A204.1 (cell line): ENCODE results near the gene AKAP14.
"Not testable (repeated sequence)": the region's sequence is repeated elsewhere in the genome, so short reads cannot be mapped to it uniquely, and the experiment has no call there.

Source experiments
- FAIRE-seq: peaks from 2 replicates; lab custom pipeline; 2012; peaks lifted over from hg19 to GRCh38; lab: Jason Lieb, UNC

AKAP14 gene

GRCh38 chrX:119922391-119922790 lies 26.7 kb downstream of the AKAP14 start:
- not testable (repeated sequence) for FAIRE-seq

- FAIRE-seq, result no peak
These were observed 39.7 kb downstream of the AKAP14 start for GRCh38 chrX:119935215-119935874.

GRCh38 chrX:119941336-119941735 lies 45.6 kb downstream of the AKAP14 start:
- FAIRE-seq, result no peak

GRCh38 chrX:119942173-119942819 lies 46.6 kb downstream of the AKAP14 start:
- no peak for FAIRE-seq

- FAIRE-seq, result no peak
These were observed 47.1 kb downstream of the AKAP14 start for GRCh38 chrX:119942831-119943184.

- peak; percentile 96 for FAIRE-seq
These were observed 47.7 kb downstream of the AKAP14 start, which contains the start of gene NKAP for GRCh38 chrX:119943185-119943988. TSS of gene NKAP (minus strand) at chrX:119943751. CDS start at chrX:119943605, 146 bp downstream.

GRCh38 chrX:119945481-119945880 lies 49.8 kb downstream of the AKAP14 start:
- FAIRE-seq, result no peak

GRCh38 chrX:119948381-119948780 lies 52.7 kb downstream of the AKAP14 start:
- no peak for FAIRE-seq

- no peak for FAIRE-seq
These were observed 58.7 kb downstream of the AKAP14 start for GRCh38 chrX:119954374-119954773.

GRCh38 chrX:119955807-119956570 lies 60.3 kb downstream of the AKAP14 start:
- FAIRE-seq, result not testable (repeated sequence)

- no peak for FAIRE-seq
These were observed 64.9 kb downstream of the AKAP14 start for GRCh38 chrX:119960625-119961024.

- FAIRE-seq, result not testable (repeated sequence)
These were observed 71.1 kb downstream of the AKAP14 start for GRCh38 chrX:119966837-119967236.
